Ectodermal cell (in vitro differentiated cells): ENCODE measurements around the gene GCSAML. TPM values are rescaled to one million over a fixed set of nuclear protein-coding genes. Genes with fewer than 3 reads are reported as not detected.
"Not testable (repeated sequence)": the region's sequence is repeated elsewhere in the genome, so short reads cannot be mapped to it uniquely, and the experiment has no call there.

Experiments
- H3K27ac ChIP-seq: 2 replicates; pipeline ENCODE4 v1.7.0; 2013; ENCODE audit warnings: mild to moderate bottlenecking, low read depth, low read length; ENCODE audit not compliant: insufficient read depth, poor library complexity, severe bottlenecking
- H3K27me3 ChIP-seq: 2 replicates; pipeline ENCODE4 v1.7.0; 2013; ENCODE audit warnings: mild to moderate bottlenecking, low read length; ENCODE audit not compliant: insufficient read depth, control insufficient read depth, poor library complexity, severe bottlenecking
- H3K36me3 ChIP-seq: one replicate; pipeline ENCODE4 v1.7.0; 2013; ENCODE audit warnings: low read length; ENCODE audit not compliant: control insufficient read depth, insufficient read depth
- H3K4me1 ChIP-seq: one replicate; pipeline ENCODE4 v1.7.0; 2013; ENCODE audit warnings: low read length; ENCODE audit not compliant: control insufficient read depth, insufficient read depth
- H3K4me3 ChIP-seq: 2 replicates; pipeline ENCODE4 v1.7.0; 2013; ENCODE audit warnings: low read depth, low read length, control low read depth; ENCODE audit not compliant: insufficient read depth
- H3K9me3 ChIP-seq: 2 replicates; pipeline ENCODE4 v1.7.0; 2013; ENCODE audit warnings: mild to moderate bottlenecking, low read length, moderate library complexity; ENCODE audit not compliant: control insufficient read depth
- WGBS, 2 experiments: methylation state at CpG; one replicate each; pipeline ENCODE4 v1.1.7; 2013; ENCODE audit warnings: missing lambda C conversion rate in 2 of 2; 5-methylcytosine and 5-hydroxymethylcytosine counted together
- polyA plus RNA-seq, 4 experiments: library from polyadenylated mRNA; stranded (reverse); fragments of 50-300 nt; gene quantifications; one replicate each; pipeline ENCODE4 v1.2.3, GENCODE V29; 2013

The GCSAML gene
- polyA plus RNA-seq (2013, experiment 1 of 4): not detected
- not detected for polyA plus RNA-seq (2013, experiment 2 of 4)
- polyA plus RNA-seq (2013, experiment 3 of 4): not detected
- polyA plus RNA-seq (2013, experiment 4 of 4): not detected

DNA sequence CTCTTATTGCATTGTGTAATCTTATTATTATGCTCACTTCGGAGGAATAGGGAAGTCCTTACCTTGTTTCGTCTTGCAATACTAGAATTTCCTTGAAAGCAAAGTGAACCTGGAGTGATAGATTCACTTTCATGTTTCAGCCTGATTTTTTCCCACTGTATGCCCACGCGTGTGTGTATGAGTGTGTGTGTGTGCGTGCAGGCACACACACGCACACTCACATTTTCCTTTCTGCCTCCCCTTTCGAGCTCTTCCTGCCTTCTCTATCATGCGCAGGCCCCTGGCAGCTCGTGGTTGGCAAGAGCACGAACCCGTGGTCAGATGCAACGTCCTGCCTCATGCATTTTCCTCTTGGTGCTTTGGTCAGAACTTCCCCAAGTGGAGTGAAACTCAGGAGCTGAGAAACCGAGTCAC, at the start of gene GCSAML:
Gene GCSAML, plus strand, starts transcription at position 366 of the 414 bp plus-strand sequence. CDS start 58 bp downstream, outside the sequence.
- 93% methylated on average over 13 of the region's 13 CpGs for WGBS, 2 experiments

DNA sequence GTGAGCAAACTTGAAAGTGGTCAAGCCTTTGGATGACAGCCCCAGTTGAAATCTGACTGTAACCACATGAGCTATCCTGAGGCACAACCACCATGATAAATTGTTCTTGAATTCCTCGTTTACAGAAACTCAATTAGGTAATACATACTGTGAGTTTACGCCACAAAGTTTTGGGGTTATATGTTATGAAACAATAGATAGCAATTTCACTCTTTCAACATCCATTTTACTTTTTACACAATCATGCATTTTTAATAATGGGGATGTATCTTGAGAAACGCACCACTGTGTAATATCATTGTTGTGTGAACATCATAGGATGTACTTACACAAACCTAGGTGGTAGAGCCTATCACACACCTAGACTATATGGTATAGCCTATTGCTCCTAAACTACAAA, 48.1 kb upstream of the GCSAML start:
- WGBS, 2 experiments: 100% methylated on average over 1 of the region's 3 CpGs; no CpG with 5 or more reads in 1 of the 2 experiments
- no peak overlapping the region for H3K27ac ChIP-seq
- H3K9me3 ChIP-seq: no peaks in the 10 kb centered on the region
- H3K4me3 ChIP-seq: no peak overlapping the region
- no peaks in the 10 kb centered on the region for H3K36me3 ChIP-seq
- H3K27me3 ChIP-seq: no peaks in the 10 kb centered on the region
- H3K4me1 ChIP-seq: no peaks in the 10 kb centered on the region

More for the DNA sequence above, at the start of gene GCSAML:
- Histone ChIP-seq H3K9me3 (no peaks in the 10 kb centered on the region), H3K4me1 (no peaks in the 10 kb centered on the region), H3K4me3 (no peak within 1 kb of the TSS), H3K36me3 (no peaks in the 10 kb centered on the region), H3K27me3 (no peaks in the 10 kb centered on the region), H3K27ac (no peak within 1 kb of the TSS)

DNA sequence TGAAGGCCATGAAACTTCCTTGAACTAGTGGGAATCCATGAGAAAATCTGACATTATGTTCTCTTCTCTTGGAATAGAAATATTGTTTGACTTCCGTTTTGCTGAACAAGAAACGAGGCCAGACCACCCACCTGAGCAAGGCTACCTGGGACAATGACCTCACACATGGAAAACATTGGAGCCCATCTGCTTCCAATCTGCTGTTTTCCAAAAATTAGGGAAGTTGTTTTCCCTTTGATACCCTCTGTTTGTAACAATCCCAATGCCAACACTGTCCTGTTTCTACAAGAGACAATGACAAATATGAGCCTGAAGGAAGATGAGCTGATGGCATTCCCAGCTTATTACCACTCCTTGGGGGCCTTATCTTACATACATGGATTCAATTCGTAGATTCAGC, 42.1 kb upstream of the GCSAML start:
- no peak overlapping the region for H3K27ac ChIP-seq
- 38 to 61% methylated on average over 2 to 3 of the region's 3 CpGs for WGBS, 2 experiments
- no peak overlapping the region for H3K4me3 ChIP-seq
- H3K36me3 ChIP-seq: no peaks in the 10 kb centered on the region
- H3K4me1 ChIP-seq: no peaks in the 10 kb centered on the region
- H3K9me3 ChIP-seq: no peaks in the 10 kb centered on the region
- H3K27me3 ChIP-seq: no peaks in the 10 kb centered on the region

DNA sequence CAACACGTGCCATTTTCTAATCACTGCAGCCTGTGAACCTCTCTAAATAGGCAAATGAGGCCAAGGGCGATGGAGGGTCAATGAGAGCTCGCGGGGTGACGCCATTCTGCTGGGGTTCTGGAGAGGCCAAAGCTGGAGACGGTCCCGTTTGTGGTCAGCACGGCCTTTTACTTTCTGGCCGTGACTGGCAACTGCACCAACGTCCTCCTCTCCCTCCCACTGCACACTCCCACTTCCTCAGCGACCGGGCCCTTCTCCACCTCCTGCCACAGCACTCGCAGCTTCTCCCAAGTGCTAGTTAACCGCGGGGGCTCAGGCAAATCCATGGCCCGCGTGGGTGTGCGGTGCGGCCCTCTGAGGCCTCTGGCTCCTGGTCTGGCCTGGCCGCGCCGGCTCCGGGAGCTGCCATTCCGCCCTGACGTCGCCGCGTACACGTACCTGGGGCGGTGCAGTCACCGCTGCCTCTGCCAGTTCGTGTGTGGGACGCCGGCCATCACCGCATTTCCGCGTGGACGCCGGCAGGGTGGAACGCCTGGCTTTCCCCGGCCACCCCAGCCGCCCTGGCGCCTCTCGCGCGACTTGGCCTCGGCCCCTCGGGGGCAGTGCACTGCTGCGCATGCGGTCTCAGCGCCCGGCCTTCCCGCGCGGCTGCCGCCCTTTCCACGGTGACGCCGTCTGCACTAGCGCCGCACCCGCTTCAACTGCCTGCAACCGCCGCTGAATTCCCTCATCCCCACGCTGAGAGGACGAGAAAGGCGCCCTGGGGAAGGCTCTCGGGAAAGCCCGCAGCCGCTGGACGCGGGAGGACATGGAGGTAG, 30.9 kb upstream of the GCSAML start:
- WGBS, 2 experiments: 95% methylated on average over 72 of the region's 72 CpGs

DNA sequence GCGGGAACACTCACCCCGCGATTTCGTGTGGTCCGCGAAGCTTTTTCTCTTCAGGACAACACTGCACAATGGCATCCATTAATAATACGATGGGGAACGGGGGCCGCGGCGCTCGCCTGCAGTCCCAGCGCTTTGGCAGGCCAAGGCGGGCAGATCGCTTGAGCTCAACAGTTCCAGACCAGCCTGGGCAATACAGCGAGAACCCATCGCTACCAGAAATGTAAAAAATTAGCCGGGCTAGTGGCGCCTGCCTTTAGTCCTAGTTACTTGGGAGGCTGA, 30.4 kb upstream of the GCSAML start:
- Histone ChIP-seq H3K4me1 (no peaks in the 10 kb centered on the region), H3K9me3 (no peaks in the 10 kb centered on the region), H3K36me3 (no peaks in the 10 kb centered on the region), H3K4me3 (no peak overlapping the region), H3K27ac (no peak overlapping the region), H3K27me3 (no peaks in the 10 kb centered on the region)
- 95 to 97% methylated on average over 19 of the region's 19 CpGs for WGBS, 2 experiments

More for the DNA sequence above, 30.9 kb upstream of the GCSAML start:
- no peaks in the 10 kb centered on the region for H3K36me3 ChIP-seq
- H3K27me3 ChIP-seq: no peaks in the 10 kb centered on the region
- H3K27ac ChIP-seq: no peak overlapping the region
- no peaks in the 10 kb centered on the region for H3K4me1 ChIP-seq
- no peaks in the 10 kb centered on the region for H3K9me3 ChIP-seq
- H3K4me3 ChIP-seq: no peak overlapping the region

DNA sequence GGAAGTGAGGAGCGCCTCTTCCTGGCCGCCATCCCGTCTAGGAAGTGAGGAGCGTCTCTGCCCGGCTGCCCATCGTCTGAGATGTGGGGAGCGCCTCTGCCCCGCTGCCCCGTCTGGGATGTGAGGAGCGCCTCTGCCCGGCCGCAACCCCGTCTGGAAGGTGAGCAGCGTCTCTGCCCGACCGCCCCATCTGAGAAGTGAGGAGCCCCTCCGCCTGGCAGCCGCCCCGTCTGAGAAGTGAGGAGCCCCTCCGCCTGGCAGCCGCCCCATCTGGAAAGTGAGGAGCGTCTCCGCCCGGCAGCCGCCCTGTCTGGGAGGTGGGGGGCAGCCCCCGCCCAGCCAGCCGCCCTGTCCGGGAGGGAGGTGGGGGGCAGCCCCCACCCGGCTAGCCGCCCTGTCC, 27.0 kb upstream of the GCSAML start:
- not testable (repeated sequence) for H3K27me3 ChIP-seq, H3K36me3 ChIP-seq, H3K4me1 ChIP-seq, H3K9me3 ChIP-seq, H3K4me3 ChIP-seq, H3K27ac ChIP-seq
- 85 to 89% methylated on average over 25 to 27 of the region's 30 CpGs for WGBS, 2 experiments

DNA sequence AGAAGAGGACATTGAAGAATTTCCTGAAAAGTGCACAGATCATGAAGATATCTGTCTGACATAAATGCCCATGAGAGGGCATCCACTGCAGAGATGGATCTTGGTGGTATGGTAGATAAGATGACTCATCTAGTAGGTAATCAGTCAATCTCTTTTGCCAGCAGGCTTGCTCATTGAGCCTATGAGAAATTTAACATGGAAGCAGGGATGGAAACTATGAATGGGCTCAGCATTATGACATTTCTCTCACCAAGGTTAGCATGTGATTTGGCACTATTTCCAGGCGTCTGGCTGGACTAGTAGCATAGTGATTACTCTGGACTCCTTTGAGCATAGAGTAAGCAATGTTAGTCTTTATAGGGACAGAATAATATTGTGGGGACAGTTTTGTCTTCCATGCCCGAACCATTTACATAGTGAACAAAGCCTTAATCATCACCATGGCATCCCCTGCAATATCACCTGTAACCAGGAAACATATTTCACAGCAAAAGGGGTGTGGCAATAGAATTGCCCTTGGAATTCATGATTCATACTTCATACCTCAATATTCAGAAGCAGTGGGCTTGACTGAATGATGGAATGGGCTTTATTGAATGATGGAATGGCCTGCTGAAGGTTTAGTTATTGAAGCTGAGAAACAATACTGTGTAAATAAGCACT, 20.0 kb upstream of the GCSAML start:
- no peak overlapping the region for H3K27ac ChIP-seq
- no peaks in the 10 kb centered on the region for H3K4me1 ChIP-seq
- no peaks in the 10 kb centered on the region for H3K36me3 ChIP-seq
- WGBS, 2 experiments: 91 to 92% methylated on average over 2 of the region's 2 CpGs
- H3K27me3 ChIP-seq: no peaks in the 10 kb centered on the region
- H3K4me3 ChIP-seq: no peak overlapping the region
- no peaks in the 10 kb centered on the region for H3K9me3 ChIP-seq

DNA sequence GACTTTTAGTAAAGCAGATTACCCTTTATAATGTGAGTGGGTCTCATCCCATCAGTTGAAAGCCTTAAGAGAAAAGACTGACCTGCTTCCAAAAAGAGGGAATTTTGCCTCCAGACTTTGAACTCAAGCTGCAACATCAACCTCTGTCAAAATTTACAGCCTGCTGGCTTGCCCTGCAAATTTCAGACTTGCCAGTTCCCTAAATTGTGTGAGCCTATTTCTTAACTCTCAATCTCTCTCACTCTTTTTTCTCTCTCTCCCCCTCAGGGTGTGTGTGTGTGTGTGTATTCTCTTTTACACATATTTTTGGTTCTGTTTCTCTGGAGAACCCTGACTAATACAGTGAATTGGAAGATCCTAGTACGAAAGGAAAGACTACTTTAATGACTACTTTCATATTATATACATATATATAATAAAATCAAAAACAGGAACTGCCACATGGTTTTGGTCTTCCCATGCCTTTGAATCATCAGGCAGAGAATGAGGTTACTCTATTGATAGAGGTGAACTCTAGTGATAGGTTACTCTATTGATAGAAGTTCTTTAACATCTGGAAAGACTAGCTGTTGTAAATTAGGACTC, 19.1 kb upstream of the GCSAML start:
- Histone ChIP-seq H3K27ac (no peak overlapping the region), H3K4me3 (no peak overlapping the region), H3K27me3 (no peaks in the 10 kb centered on the region), H3K9me3 (no peaks in the 10 kb centered on the region), H3K36me3 (no peaks in the 10 kb centered on the region), H3K4me1 (no peaks in the 10 kb centered on the region)
- WGBS, 2 experiments: no CpG with 5 or more reads among the region's 1 CpG

DNA sequence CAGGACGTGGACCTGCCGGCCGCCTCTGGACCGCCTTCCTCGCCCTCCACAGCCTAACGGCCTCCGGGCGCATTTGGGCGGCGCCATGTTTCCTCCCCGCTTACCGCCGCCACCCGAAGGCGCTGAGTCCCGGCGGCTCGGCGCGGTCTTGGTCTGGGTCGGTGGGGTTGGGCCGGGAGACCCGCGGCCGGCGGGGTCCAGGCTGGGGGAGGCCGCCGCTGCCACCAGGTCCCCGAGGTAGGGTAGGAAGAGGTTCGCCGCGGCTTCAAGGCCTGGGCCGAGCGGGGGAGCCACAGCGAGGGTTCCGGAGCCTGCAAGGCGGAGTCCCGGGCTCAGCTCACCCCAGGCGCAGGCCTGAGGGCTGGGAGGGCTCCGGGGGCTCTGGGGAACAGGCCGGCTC, 18.1 kb upstream of the GCSAML start:
- no peaks in the 10 kb centered on the region for H3K27me3 ChIP-seq
- no peaks in the 10 kb centered on the region for H3K9me3 ChIP-seq
- 93 to 96% methylated on average over 41 of the region's 41 CpGs for WGBS, 2 experiments
- no peak overlapping the region for H3K27ac ChIP-seq
- no peaks in the 10 kb centered on the region for H3K4me1 ChIP-seq
- no peaks in the 10 kb centered on the region for H3K36me3 ChIP-seq
- H3K4me3 ChIP-seq: no peak overlapping the region

DNA sequence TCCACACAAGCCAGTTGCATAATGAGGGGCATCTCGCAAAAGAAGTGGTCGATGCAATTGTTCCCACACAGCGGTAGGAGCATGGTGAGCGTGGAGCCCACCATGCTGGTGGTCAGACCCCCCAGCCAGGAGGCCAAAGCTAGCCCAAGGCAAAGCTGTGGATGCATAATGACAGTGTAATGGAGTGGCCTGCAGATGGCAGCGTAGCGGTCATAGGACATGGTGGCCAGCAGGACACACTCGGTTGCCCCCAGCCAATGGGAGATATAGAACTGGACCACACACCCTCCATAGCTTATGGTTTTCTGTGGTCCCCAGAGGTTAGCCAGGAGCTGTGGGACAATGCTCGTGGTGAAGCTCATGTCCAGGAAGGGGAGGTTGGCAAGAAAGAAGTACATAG, 17.0 kb upstream of the GCSAML start:
- H3K27ac ChIP-seq: no peak overlapping the region
- 94 to 95% methylated on average over 8 of the region's 8 CpGs for WGBS, 2 experiments
- no peaks in the 10 kb centered on the region for H3K9me3 ChIP-seq
- H3K4me1 ChIP-seq: no peaks in the 10 kb centered on the region
- no peak overlapping the region for H3K4me3 ChIP-seq
- no peaks in the 10 kb centered on the region for H3K36me3 ChIP-seq
- H3K27me3 ChIP-seq: no peaks in the 10 kb centered on the region
